Endothelial cell of umbilical vein (primary cell): ENCODE measurements around the gene MOGAT1. TPM values are rescaled to one million over a fixed set of nuclear protein-coding genes. Genes with fewer than 3 reads are reported as not detected.
A peak's percentile ranks its signal among the peaks of the same experiment; 100 is the strongest.

Source experiments
- BruUV-seq: library from RNA; stranded (reverse); fragments of 400-500 nt; replicated peaks from 2 replicates; lab custom pipeline; 2021; lab: Mats Ljungman, UMichigan
- CTCF ChIA-PET: fragments of 300-600, 350-600 bp; sonication (Branson Sonifier 250); formaldehyde crosslinking; loops from one replicate; lab custom pipeline; 2021; ENCODE audit warnings: antibody characterized with exemption, inconsistent platforms; lab: Charles Lee
- POLR2A ChIA-PET: fragments of 300-600, 350-600 bp; sonication (Branson Sonifier 250); formaldehyde crosslinking; loops from one replicate; lab custom pipeline; 2021; ENCODE audit warnings: antibody characterized with exemption, inconsistent platforms; lab: Charles Lee
- DNase-seq: peaks from one replicate; pipeline ENCODE4 v3.0.0-alpha.2; 2011; ENCODE audit warnings: low read depth, low spot score
- FAIRE-seq: peaks from 2 replicates; lab custom pipeline; 2011; peaks lifted over from hg19 to GRCh38; lab: Jason Lieb, UNC
- H2AFZ ChIP-seq: 2 replicates; pipeline ENCODE4 v1.6.0; 2012; ENCODE audit warnings: low read depth, low read length, control low read depth, inconsistent platforms
- H3K27ac ChIP-seq: 2 replicates; pipeline ENCODE4 v1.5.1; 2011; ENCODE audit warnings: low read depth, mild to moderate bottlenecking, control low read depth, low read length, moderate library complexity; ENCODE audit not compliant: insufficient read depth
- H3K27me3 ChIP-seq, 2 experiments: 2 replicates each; pipeline versions ENCODE4 v1.6.0 to v1.6.1; 2011; ENCODE audit warnings: low read length in 2 of 2, mixed read lengths in 1 of 2; ENCODE audit not compliant: control insufficient read depth in 2 of 2, insufficient read depth in 2 of 2
- H3K36me3 ChIP-seq, 2 experiments: 2 replicates in 1 of 2; 3 replicates in 1 of 2; pipeline ENCODE4 v1.5.1; 2011; ENCODE audit warnings: low read length in 2 of 2, mild to moderate bottlenecking in 1 of 2, moderate library complexity in 1 of 2; ENCODE audit not compliant: control insufficient read depth in 2 of 2, insufficient read depth in 2 of 2; ENCODE audit errors: extremely low read depth in 1 of 2
- H3K4me1 ChIP-seq: 3 replicates; pipeline ENCODE4 v1.5.1; 2011; ENCODE audit warnings: mild to moderate bottlenecking, low read length; ENCODE audit not compliant: control insufficient read depth, insufficient read depth; ENCODE audit errors: extremely low read depth
- H3K4me2 ChIP-seq: 2 replicates; pipeline ENCODE4 v1.6.1; 2011; ENCODE audit warnings: low read length, control low read depth, mixed read lengths; ENCODE audit not compliant: insufficient read depth
- H3K4me3 ChIP-seq, 3 experiments: fragments of 200-600 bp in 1 of 3; sonication (generic), shearing (Covaris generic) in 1 of 3; replicated peaks in 1 of 3; 2 replicates each; pipeline ENCODE4 v1.5.1; 2011 to 2016; ENCODE audit warnings: control low read depth in 3 of 3, low read length in 3 of 3, mild to moderate bottlenecking in 2 of 3, inconsistent platforms in 1 of 3, low read depth in 1 of 3, moderate library complexity in 1 of 3; ENCODE audit not compliant: insufficient read depth in 1 of 3
- H3K79me2 ChIP-seq: 2 replicates; pipeline ENCODE4 v1.6.0; 2012; ENCODE audit warnings: low read length, inconsistent platforms; ENCODE audit not compliant: control insufficient read depth, insufficient read depth
- H3K9ac ChIP-seq: replicated peaks from 2 replicates; pipeline ENCODE3; 2011; ENCODE audit warnings: low read length, control low read depth; ENCODE audit not compliant: insufficient read depth; ENCODE audit errors: extremely low read depth
- H3K9me1 ChIP-seq: replicated peaks from 3 replicates; pipeline ENCODE4 v1.6.0; 2011; ENCODE audit warnings: mild to moderate bottlenecking, low read length; ENCODE audit not compliant: control insufficient read depth, insufficient read depth; ENCODE audit errors: extremely low read depth
- H3K9me3 ChIP-seq: replicated peaks from 2 replicates; pipeline ENCODE4 v1.5.1; 2012; ENCODE audit warnings: low read length, inconsistent platforms; ENCODE audit not compliant: control insufficient read depth, insufficient read depth
- H4K20me1 ChIP-seq: replicated peaks from 2 replicates; pipeline ENCODE3; 2011; ENCODE audit warnings: mild to moderate bottlenecking, low read length; ENCODE audit not compliant: control insufficient read depth, insufficient read depth; ENCODE audit errors: extremely low read depth
- CTCF ChIP-seq, 2 donors: IDR thresholded peaks; 1 replicate in 1 of 2; 2 replicates in 1 of 2; pipeline ENCODE4 v1.5.1; 2011; ENCODE audit warnings: low read length in 2 of 2, mild to moderate bottlenecking in 2 of 2, moderate library complexity in 2 of 2, control low read depth in 1 of 2, inconsistent platforms in 1 of 2, low read depth in 1 of 2; ENCODE audit not compliant: insufficient read depth in 1 of 2; ENCODE audit errors: extremely low read depth in 1 of 2
- EZH2 ChIP-seq: IDR thresholded peaks from 2 replicates; pipeline ENCODE4 v1.6.1; 2012; ENCODE audit warnings: borderline replicate concordance, low read depth, mild to moderate bottlenecking, moderate library complexity, low read length, inconsistent platforms; ENCODE audit not compliant: severe bottlenecking
- FOS ChIP-seq: IDR thresholded peaks from 2 replicates; pipeline ENCODE4 v1.6.1; 2011; ENCODE audit warnings: mild to moderate bottlenecking, low read length, moderate library complexity, borderline replicate concordance; ENCODE audit not compliant: insufficient read depth
- GATA2 ChIP-seq: IDR thresholded peaks from 2 replicates; pipeline ENCODE4 v1.7.0; 2011; ENCODE audit warnings: low read depth, mild to moderate bottlenecking, moderate library complexity, mixed read lengths, low read length; ENCODE audit not compliant: insufficient read length, insufficient read depth
- JUN ChIP-seq: IDR thresholded peaks from 2 replicates; pipeline ENCODE4 v1.6.1; 2011; ENCODE audit warnings: borderline replicate concordance, low read depth; ENCODE audit not compliant: insufficient read length, insufficient read depth
- MAX ChIP-seq: IDR thresholded peaks from 2 replicates; pipeline ENCODE4 v1.6.1; 2011; ENCODE audit not compliant: insufficient read depth, insufficient read length
- MYC ChIP-seq: IDR thresholded peaks from one replicate; pipeline ENCODE4 v1.6.1; 2011; ENCODE audit warnings: mild to moderate bottlenecking, low read depth, low read length
- POLR2A ChIP-seq: IDR thresholded peaks from 2 replicates; pipeline ENCODE4 v1.6.1; 2012; ENCODE audit warnings: low read depth, mild to moderate bottlenecking, control low read depth, low read length
- POLR2AphosphoS5 ChIP-seq: IDR thresholded peaks from 2 replicates; pipeline ENCODE4 v1.6.1; 2012; ENCODE audit warnings: low read depth, mild to moderate bottlenecking, control low read depth, low read length, moderate library complexity; ENCODE audit not compliant: insufficient read depth
- dilution Hi-C: fragments of 300-500 bp; cut with MboI; formaldehyde crosslinking; loops from one replicate; pipeline ENCODE4 v1.15.0; 2019; ENCODE audit warnings: low sequenced_read_pairs; ENCODE audit not compliant: extremely low pct_ligation_motif_present
- intact Hi-C: fragments of 100-400 bp; cut with micrococcal nuclease; formaldehyde crosslinking; loops from one replicate; pipeline ENCODE4 v1.10.0; 2022
- polyA plus RNA-seq, 4 experiments: library from polyadenylated mRNA; depleted of rRNA in 3 of 4; stranded (reverse) in 3 of 4; unstranded in 1 of 4; fragments of >200 nt; gene quantifications; 2 replicates each; pipeline versions ENCODE4 v1.2.1 to v1.2.3, GENCODE V29; 2011 to 2012; ENCODE audit warnings: missing spikeins in 1 of 4
- total RNA-seq: library from RNA; stranded (reverse); gene quantifications from 2 replicates; pipeline ENCODE4 v1.2.3, GENCODE V29; 2021

Gene MOGAT1
- total and polyA plus RNA-seq, 2 donors (not counting 3 experiments of a cell fraction or from before 2014, with no cell fraction given) = not detected

GRCh38 chr2:222693837-222694236, 22.4 kb downstream of the MOGAT1 start:
- dilution Hi-C loops (no loop called here), intact Hi-C loops (loop anchor here (1.0 to 5.0 kb wide), 6 partner anchors 14 to 418 kb away; partner anchors contain the start of gene ACSL3)
- FAIRE-seq (no peak), DNase-seq (peak; percentile 27)
- TF ChIP-seq POLR2AphosphoS5 (no peak), EZH2 (no peak), CTCF (IDR thresholded peaks at IDR 0.05; ENCODE audit: extremely low read depth in 1 of 2, insufficient read depth in 1 of 2, low read depth in 1 of 2, low read length in 2 of 2) (peak in 1 of 2 donors; percentile 13), FOS (no peak)
- POLR2A ChIA-PET = no interaction called here
- H3K27ac ChIP-seq = no peak overlapping the region
- H4K20me1 ChIP-seq = no peaks in the 10 kb centered on the region
- no peaks in the 10 kb centered on the region for H3K9me3 ChIP-seq
- H3K4me1 ChIP-seq = peaks cover 28% of the 10 kb centered on the region
- no peaks in the 10 kb centered on the region for H3K79me2 ChIP-seq
- H3K4me3 ChIP-seq = no peak overlapping the region
- CTCF ChIA-PET = interaction anchor here (1.8 to 3.6 kb wide), 4 partner anchors 15 to 245 kb away, joined by 5 to 21 read pairs (median 17); no protein-coding TSS in a partner anchor
- H2AFZ ChIP-seq = no peak overlapping the region
- no peaks in the 10 kb centered on the region for H3K36me3 ChIP-seq
- no peak overlapping the region for H3K9ac ChIP-seq
- no peak overlapping the region for H3K4me2 ChIP-seq
- no peaks in the 10 kb centered on the region for H3K9me1 ChIP-seq
- BruUV-seq = no TSS peak
- H3K27me3 ChIP-seq = no peaks in the 10 kb centered on the region

DNA sequence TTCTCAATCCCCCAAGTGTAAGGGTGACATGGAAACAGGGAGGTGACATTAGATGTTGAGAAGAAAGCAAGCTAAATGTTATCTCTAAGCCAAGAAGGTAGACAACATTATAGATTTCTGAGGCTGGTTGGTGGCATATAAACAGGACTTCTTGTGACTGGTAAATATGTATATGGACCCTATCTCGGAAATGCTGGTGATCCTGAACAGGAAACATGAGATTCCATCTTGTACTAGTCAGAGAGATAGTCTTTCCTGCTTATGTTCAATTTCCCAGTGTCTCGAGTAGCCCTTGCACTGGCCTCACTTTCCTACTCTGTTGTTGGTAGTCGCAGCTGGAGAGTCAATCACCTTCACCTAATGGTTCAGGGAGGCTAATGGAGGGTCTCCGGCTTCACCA, 26.8 kb downstream of the MOGAT1 start:
- Histone ChIP-seq H3K9me1 (no peaks in the 10 kb centered on the region), H3K9ac (no peak overlapping the region), H2AFZ (peak overlapping the region; percentile 32), H3K9me3 (no peaks in the 10 kb centered on the region), H3K4me1 (peaks cover 40% of the 10 kb centered on the region), H3K4me2 (peak overlapping the region; percentile 54), H3K4me3 (no peak overlapping the region), H3K36me3 (no peaks in the 10 kb centered on the region), H3K79me2 (no peaks in the 10 kb centered on the region), H4K20me1 (no peaks in the 10 kb centered on the region), H3K27ac (peak overlapping the region; percentile 71), H3K27me3 (no peaks in the 10 kb centered on the region)
- FAIRE-seq = peak; percentile 77
- POLR2A ChIA-PET = interaction anchor here (0.7 kb wide), 1 partner anchor 261 kb away, joined by 6 read pairs; no protein-coding TSS in a partner anchor
- CTCF ChIA-PET = interaction anchor here (0.7 to 3.4 kb wide), 5 partner anchors 9 to 217 kb away, joined by 4 to 18 read pairs (median 6); no protein-coding TSS in a partner anchor
- BruUV-seq = no TSS peak
- dilution Hi-C loops (no loop called here), intact Hi-C loops (no loop called here)
- no peak for TF ChIP-seq EZH2
- TF ChIP-seq POLR2AphosphoS5 = peak; percentile 59
- TF ChIP-seq POLR2A = peak; percentile 3
- TF ChIP-seq GATA2 = peak; percentile 51
- TF ChIP-seq CTCF (IDR thresholded peaks at IDR 0.05; ENCODE audit: extremely low read depth in 1 of 2, insufficient read depth in 1 of 2, low read depth in 1 of 2, low read length in 2 of 2) = no peak
- TF ChIP-seq FOS = no peak
- TF ChIP-seq MYC = no peak
- peak; percentile 50 for TF ChIP-seq JUN
- TF ChIP-seq MAX = no peak
- peak; percentile 45 for DNase-seq
